GM12878 (cell line): Measurements from ENCODE around the gene EMILIN3. TPM values are rescaled to one million over a fixed set of nuclear protein-coding genes. Genes with fewer than 3 reads are reported as not detected.
A peak's percentile ranks its signal among the peaks of the same experiment; 100 is the strongest.

Source experiments
- ATF7 ChIP-seq: fragments of 450-650 bp; IDR thresholded peaks from 2 replicates; pipeline ENCODE4 v1.6.1; 2016; ENCODE audit warnings: low read depth, mild to moderate bottlenecking
- CREB1 ChIP-seq: IDR thresholded peaks from 2 replicates; pipeline ENCODE4 v1.6.1; 2012; ENCODE audit warnings: low read depth, mild to moderate bottlenecking, inconsistent platforms
- CTCF ChIP-seq, 3 experiments: IDR thresholded peaks in 2 of 3; conservative IDR thresholded peaks in 1 of 3; 2 replicates each; pipeline ENCODE4 v1.5.1; 2011; ENCODE audit warnings: low read depth in 3 of 3, low read length in 3 of 3, mild to moderate bottlenecking in 3 of 3, control low read depth in 2 of 3, moderate library complexity in 2 of 3, inconsistent platforms in 1 of 3, mixed read lengths in 1 of 3; ENCODE audit not compliant: control insufficient read depth in 2 of 3, insufficient read depth in 1 of 3; ENCODE audit errors: extremely low read depth in 1 of 3
- ESRRA ChIP-seq: IDR thresholded peaks from 2 replicates; pipeline ENCODE4 v1.6.1; 2012; ENCODE audit warnings: mild to moderate bottlenecking, low read length, improper control_type of control experiment
- EZH2 ChIP-seq: IDR thresholded peaks from 2 replicates; pipeline ENCODE4 v1.6.1; 2012; ENCODE audit warnings: low read depth, mild to moderate bottlenecking, control low read depth, inconsistent platforms, low read length, borderline replicate concordance; ENCODE audit not compliant: control insufficient read depth
- LARP7 ChIP-seq: fragments of 450-650 bp; IDR thresholded peaks from 2 replicates; pipeline ENCODE4 v1.6.1; 2017; ENCODE audit warnings: mild to moderate bottlenecking
- NRF1 ChIP-seq: conservative IDR thresholded peaks from 2 replicates; pipeline ENCODE4 v1.6.1; 2011; ENCODE audit warnings: mild to moderate bottlenecking, low read depth, low read length, improper control_type of control experiment
- RBBP5 ChIP-seq: fragments of 200-600 bp; sonication (generic); conservative IDR thresholded peaks from 2 replicates; pipeline ENCODE4 v1.6.1; 2016
- RFX5 ChIP-seq: IDR thresholded peaks from 2 replicates; pipeline ENCODE4 v1.6.1; 2011; ENCODE audit warnings: low read depth, low read length, improper control_type of control experiment
- SPI1 ChIP-seq: IDR thresholded peaks from 2 replicates; pipeline ENCODE4 v1.6.1; 2011; ENCODE audit warnings: low read depth, mild to moderate bottlenecking, low read length, moderate library complexity, borderline replicate concordance; ENCODE audit not compliant: insufficient read depth
- YY1 ChIP-seq: IDR thresholded peaks from 2 replicates; pipeline ENCODE4 v1.6.1; 2011; ENCODE audit warnings: low read depth, mild to moderate bottlenecking, low read length
- ZNF207 ChIP-seq: fragments of 450-650 bp; IDR thresholded peaks from 2 replicates; pipeline ENCODE4 v1.6.1; 2014; ENCODE audit warnings: antibody characterized with exemption, mild to moderate bottlenecking, borderline replicate concordance
- ZNF24 ChIP-seq: fragments of 450-650 bp; IDR thresholded peaks from 2 replicates; pipeline ENCODE4 v1.6.1; 2017; ENCODE audit warnings: antibody characterized with exemption, mild to moderate bottlenecking
- ZSCAN29 ChIP-seq: fragments of 450-650 bp; IDR thresholded peaks from 2 replicates; pipeline ENCODE4 v1.6.1; 2017; ENCODE audit warnings: mild to moderate bottlenecking, moderate library complexity
- polyA plus RNA-seq, 11 experiments: library from polyadenylated mRNA; depleted of rRNA in 4 of 11; unstranded in 6 of 11; stranded (reverse) in 5 of 11; fragments of >200 nt; fragmentation: Nextera tagmentation in 4 of 11; fragmentation: Illumina TruSeq in 1 of 11; extraction: Ambion mirVana in 4 of 11; extraction: Trizol in 1 of 11; gene quantifications; 1 replicate in 1 of 11; 2 replicates in 10 of 11; pipeline versions ENCODE4 v1.2.1 to v1.2.3, GENCODE V29; 2011 to 2016; ENCODE audit warnings: inconsistent platforms in 2 of 11, missing spikeins in 2 of 11, low read depth in 1 of 11
- total RNA-seq, 4 experiments: library from RNA; depleted of rRNA in 3 of 4; stranded (reverse); fragments of >200 nt in 3 of 4; fragmentation: Illumina TruSeq in 1 of 4; extraction: Trizol in 1 of 4; gene quantifications; 2 replicates each; pipeline versions ENCODE4 v1.2.1 to v1.2.3, GENCODE V29; 2013 to 2021
- TF ChIP-seq, protein P1 (sequence below): fragments of 450-650 bp; IDR thresholded peaks from 2 replicates; pipeline ENCODE4 v1.6.1; 2016; ENCODE audit warnings: mild to moderate bottlenecking
- TF ChIP-seq, protein P2 (sequence below): IDR thresholded peaks from 2 replicates; pipeline ENCODE4 v1.6.1; 2012; ENCODE audit warnings: mild to moderate bottlenecking, low read depth, low read length

The EMILIN3 gene
- total and polyA plus RNA-seq, 10 of the 15 experiments (the other 5 are each of a cell fraction or from before 2014, with no cell fraction given): not detected

DNA sequence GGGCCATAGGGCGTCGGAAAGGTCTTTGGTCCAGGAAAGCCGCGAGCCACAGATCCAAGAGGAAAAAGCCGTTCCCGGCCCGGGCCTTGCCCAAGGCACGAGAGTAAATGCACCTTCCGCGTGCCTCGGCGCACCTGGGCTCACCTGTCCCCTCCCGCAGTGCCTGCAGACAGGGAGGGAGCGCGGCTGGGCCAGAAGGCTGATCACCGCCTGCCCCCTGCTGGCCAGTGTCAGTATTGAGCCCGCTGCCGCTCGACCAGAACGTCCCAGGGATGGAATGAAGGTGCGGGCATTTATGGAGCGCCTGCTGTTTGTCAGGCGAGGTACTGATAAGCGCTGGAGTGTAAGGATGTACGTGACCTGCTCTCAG is 26.7 kb downstream of the EMILIN3 start (continued):
- TF ChIP-seq SPI1 (no peak), ZNF24 (0 out of 2 replicates have a peak, but pooled peaks have one; percentile 41), NRF1 (no peak), ESRRA (peak; percentile 38; the same call in 1 of the 2 replicates), YY1 (peak; percentile 77), RBBP5 (no peak), ZNF207 (0 out of 2 replicates have a peak, but pooled peaks have one; percentile 55), ZSCAN29 (no peak), ATF7 (no peak), CTCF (IDR thresholded peaks at IDR 0.05 in 2 of 3, conservative IDR thresholded peaks at IDR 0.05 in 1 of 3; ENCODE audit: control insufficient read depth in 2 of 3, extremely low read depth in 1 of 3, insufficient read depth in 1 of 3, low read depth in 3 of 3, low read length in 3 of 3) (peak; percentile 92 to 96 (median 95)), CREB1 (no peak), RFX5 (no peak), EZH2 (no peak), LARP7 (no peak)
- TF ChIP-seq, protein P1, sequence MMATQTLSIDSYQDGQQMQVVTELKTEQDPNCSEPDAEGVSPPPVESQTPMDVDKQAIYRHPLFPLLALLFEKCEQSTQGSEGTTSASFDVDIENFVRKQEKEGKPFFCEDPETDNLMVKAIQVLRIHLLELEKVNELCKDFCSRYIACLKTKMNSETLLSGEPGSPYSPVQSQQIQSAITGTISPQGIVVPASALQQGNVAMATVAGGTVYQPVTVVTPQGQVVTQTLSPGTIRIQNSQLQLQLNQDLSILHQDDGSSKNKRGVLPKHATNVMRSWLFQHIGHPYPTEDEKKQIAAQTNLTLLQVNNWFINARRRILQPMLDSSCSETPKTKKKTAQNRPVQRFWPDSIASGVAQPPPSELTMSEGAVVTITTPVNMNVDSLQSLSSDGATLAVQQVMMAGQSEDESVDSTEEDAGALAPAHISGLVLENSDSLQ: no peak
- TF ChIP-seq, protein P2, sequence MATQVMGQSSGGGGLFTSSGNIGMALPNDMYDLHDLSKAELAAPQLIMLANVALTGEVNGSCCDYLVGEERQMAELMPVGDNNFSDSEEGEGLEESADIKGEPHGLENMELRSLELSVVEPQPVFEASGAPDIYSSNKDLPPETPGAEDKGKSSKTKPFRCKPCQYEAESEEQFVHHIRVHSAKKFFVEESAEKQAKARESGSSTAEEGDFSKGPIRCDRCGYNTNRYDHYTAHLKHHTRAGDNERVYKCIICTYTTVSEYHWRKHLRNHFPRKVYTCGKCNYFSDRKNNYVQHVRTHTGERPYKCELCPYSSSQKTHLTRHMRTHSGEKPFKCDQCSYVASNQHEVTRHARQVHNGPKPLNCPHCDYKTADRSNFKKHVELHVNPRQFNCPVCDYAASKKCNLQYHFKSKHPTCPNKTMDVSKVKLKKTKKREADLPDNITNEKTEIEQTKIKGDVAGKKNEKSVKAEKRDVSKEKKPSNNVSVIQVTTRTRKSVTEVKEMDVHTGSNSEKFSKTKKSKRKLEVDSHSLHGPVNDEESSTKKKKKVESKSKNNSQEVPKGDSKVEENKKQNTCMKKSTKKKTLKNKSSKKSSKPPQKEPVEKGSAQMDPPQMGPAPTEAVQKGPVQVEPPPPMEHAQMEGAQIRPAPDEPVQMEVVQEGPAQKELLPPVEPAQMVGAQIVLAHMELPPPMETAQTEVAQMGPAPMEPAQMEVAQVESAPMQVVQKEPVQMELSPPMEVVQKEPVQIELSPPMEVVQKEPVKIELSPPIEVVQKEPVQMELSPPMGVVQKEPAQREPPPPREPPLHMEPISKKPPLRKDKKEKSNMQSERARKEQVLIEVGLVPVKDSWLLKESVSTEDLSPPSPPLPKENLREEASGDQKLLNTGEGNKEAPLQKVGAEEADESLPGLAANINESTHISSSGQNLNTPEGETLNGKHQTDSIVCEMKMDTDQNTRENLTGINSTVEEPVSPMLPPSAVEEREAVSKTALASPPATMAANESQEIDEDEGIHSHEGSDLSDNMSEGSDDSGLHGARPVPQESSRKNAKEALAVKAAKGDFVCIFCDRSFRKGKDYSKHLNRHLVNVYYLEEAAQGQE: no peak
